ENCODE results near the gene LRP1B. TPM values are rescaled to one million over a fixed set of nuclear protein-coding genes. Genes with fewer than 3 reads are reported as not detected.

The LRP1B gene
- total and polyA plus RNA-seq, 2 of the 8 experiments (the other 6 are each of a cell fraction or from before 2014, with no cell fraction given) = 0.03 TPM; not detected in 1

DNA sequence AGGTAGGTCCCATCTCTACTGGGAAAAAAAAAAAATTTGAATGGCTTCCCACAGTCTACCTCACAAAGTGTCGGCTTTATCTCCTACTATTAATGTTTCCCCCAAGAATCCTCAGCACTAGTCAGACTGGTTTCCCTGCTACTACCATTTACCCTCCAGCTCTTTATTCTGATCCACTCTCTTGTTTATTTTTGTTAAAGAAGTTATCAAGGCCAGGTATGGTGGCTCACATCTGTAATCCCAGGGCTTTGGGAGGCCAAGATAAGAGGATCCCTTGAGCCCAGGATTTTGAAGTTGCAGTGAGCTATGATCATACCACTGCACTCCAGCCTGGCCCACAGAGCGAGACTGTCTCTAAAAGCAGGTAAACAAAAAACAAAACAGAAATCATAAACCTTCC, 1275.3 kb downstream of the LRP1B start:
- Histone ChIP-seq H3K27me3 (replicated peaks in 1 of 4; ENCODE audit: control insufficient read depth in 3 of 4, extremely low read depth in 1 of 4, insufficient read depth in 3 of 4, low read length in 3 of 4) (no peaks in the 10 kb centered on the region; a peak in 1 of 7 replicates), H3K56ac (replicated peaks; ENCODE audit: insufficient read length, low read depth, low read length) (no peak overlapping the region), H3K4ac (replicated peaks; ENCODE audit: insufficient read length, low read depth, low read length) (no peak overlapping the region), H3K4me3 (ENCODE audit: extremely low read depth in 1 of 4, insufficient read depth in 2 of 4, low read depth in 3 of 4, low read length in 4 of 4) (no peak overlapping the region), H3K4me2 (ENCODE audit: insufficient read depth in 1 of 2, low read depth in 2 of 2, low read length in 2 of 2) (no peak overlapping the region), H3K9ac (replicated peaks in 1 of 4; ENCODE audit: extremely low read depth in 1 of 4, low read depth in 3 of 4, low read length in 3 of 4) (no peak overlapping the region), H3K18ac (ENCODE audit: extremely low read depth, low read length) (no peak overlapping the region), H4K20me1 (replicated peaks in 1 of 2; ENCODE audit: control insufficient read depth in 1 of 2, insufficient read depth in 2 of 2, low read length in 2 of 2) (no peaks in the 10 kb centered on the region), H2BK12ac (ENCODE audit: low read depth, low read length) (no peak overlapping the region), H3K27ac (ENCODE audit: low read depth, low read length) (no peak overlapping the region), H3K14ac (ENCODE audit: insufficient read length) (no peak overlapping the region), H4K8ac (ENCODE audit: extremely low read depth, insufficient read depth, low read length) (no peak overlapping the region), H2BK15ac (ENCODE audit: low read length) (no peak overlapping the region), H3K79me1 (ENCODE audit: low read depth, low read length) (no peaks in the 10 kb centered on the region), H4K5ac (ENCODE audit: insufficient read length, low read depth, low read length) (no peak overlapping the region), H2BK20ac (ENCODE audit: low read length) (no peak overlapping the region), H4K91ac (replicated peaks; ENCODE audit: insufficient read length, low read length) (no peak overlapping the region), H3K36me3 (ENCODE audit: control insufficient read depth in 2 of 4, insufficient read depth in 4 of 4, low read length in 3 of 4) (no peaks in the 10 kb centered on the region; a peak in 1 of 8 replicates), H3K79me2 (ENCODE audit: control insufficient read depth in 1 of 2, insufficient read depth in 2 of 2, low read length in 2 of 2) (no peaks in the 10 kb centered on the region), H2AK5ac (ENCODE audit: low read depth, low read length) (no peak overlapping the region), H2BK120ac (replicated peaks; ENCODE audit: low read depth, low read length) (no peak overlapping the region), H3K9me3 (ENCODE audit: insufficient read depth in 2 of 2, low read depth in 1 of 2, low read length in 1 of 2) (no peaks in the 10 kb centered on the region), H3K4me1 (replicated peaks in 1 of 4; ENCODE audit: control insufficient read depth in 3 of 4, insufficient read depth in 4 of 4, low read length in 3 of 4) (no peaks in the 10 kb centered on the region; a peak in 1 of 7 replicates), H2BK5ac (ENCODE audit: low read depth, low read length) (no peak overlapping the region), H3K23me2 (ENCODE audit: low read depth, low read length) (no peaks in the 10 kb centered on the region), H2AFZ (ENCODE audit: low read length) (no peak overlapping the region), H3K23ac (ENCODE audit: insufficient read length) (no peak overlapping the region)
- no peak for FAIRE-seq
- WGBS, 2 experiments (ENCODE audit: extremely low coverage in 1 of 2, insufficient coverage in 1 of 2, insufficient read length in 1 of 2, insufficient replicate concordance in 2 of 2, low coverage in 1 of 2, low lambda C conversion rate in 2 of 2, missing lambda C conversion rate in 1 of 2) = 91% methylated on average over 2 of the region's 2 CpGs; no CpG with 5 or more reads in 1 of the 2 experiments
- CTCF ChIA-PET (ENCODE audit: partially characterized antibody) = interaction anchor here (1.2 to 2.7 kb wide), 3 partner anchors 8 to 47 kb away, joined by 4 to 9 read pairs (median 7); no protein-coding TSS in a partner anchor
- DNase-seq (ENCODE audit: low read depth in 1 of 2, low spot score in 2 of 2) = no peak
- POLR2A ChIA-PET (ENCODE audit: partially characterized antibody) = interaction anchor here (0.6 kb wide), 1 partner anchor 258 kb away, joined by 4 read pairs; no protein-coding TSS in a partner anchor
- TF ChIP-seq CTBP2 (IDR thresholded peaks at IDR 0.05; ENCODE audit: borderline replicate concordance, insufficient read depth, insufficient read length, low read length) (no peak), CREB1 (IDR thresholded peaks at IDR 0.05) (no peak), SIX5 (IDR thresholded peaks at IDR 0.05; ENCODE audit: low read depth, low read length) (no peak), TBP (IDR thresholded peaks at IDR 0.05; ENCODE audit: low read depth, low read length) (no peak), HDAC6 (IDR thresholded peaks at IDR 0.05; ENCODE audit: low read depth, low read length) (no peak), RNF2 (IDR thresholded peaks at IDR 0.05; ENCODE audit: borderline replicate concordance, low read depth, low read length, missing control alignments, poor library complexity, severe bottlenecking) (no peak), HDAC2 (IDR thresholded peaks at IDR 0.05; ENCODE audit: borderline replicate concordance in 1 of 2, low read depth in 2 of 2, low read length in 2 of 2) (no peak), TEAD4 (IDR thresholded peaks at IDR 0.05; ENCODE audit: low read depth, low read length) (no peak), PHF8 (conservative IDR thresholded peaks at IDR 0.05; ENCODE audit: low read depth, low read length) (no peak), ASH2L (IDR thresholded peaks at IDR 0.05; ENCODE audit: low read length) (no peak), POLR2AphosphoS5 (IDR thresholded peaks at IDR 0.05; ENCODE audit: low read depth, low read length) (no peak), RAD21 (IDR thresholded peaks at IDR 0.05 in 1 of 2, conservative IDR thresholded peaks at IDR 0.05 in 1 of 2; ENCODE audit: low read depth in 2 of 2, low read length in 2 of 2) (no peak), SP2 (IDR thresholded peaks at IDR 0.05; ENCODE audit: low read length) (no peak), CBX8 (IDR thresholded peaks at IDR 0.05; ENCODE audit: borderline replicate concordance, low read depth, low read length) (no peak)

All from H1 (cell line).